Measurements from ENCODE around the gene C2orf81. TPM values are rescaled to one million over a fixed set of nuclear protein-coding genes. Genes with fewer than 3 reads are reported as not detected.

C2orf81 gene
- total and polyA plus RNA-seq, 10 of the 15 experiments (the other 5 are each of a cell fraction or from before 2014, with no cell fraction given): 0.10 to 9.8 (median 2.7) TPM

- intact Hi-C loops (cut with micrococcal nuclease; ENCODE audit: unreplicated experiment) (no loop called here), in situ Hi-C loops (cut with MboI) (no loop called here)
- ChIA-PET POLR2A (no interaction called here), SMC1A (ENCODE audit: uncharacterized antibody, unreplicated experiment) (no interaction called here), RAD21 (ENCODE audit: unreplicated experiment) (no interaction called here), CTCF (no interaction called here)
- FAIRE-seq (no peak), ATAC-seq (no peak), DNase-seq (ENCODE audit: low read depth, low spot score) (no peak)
- Histone ChIP-seq H3K4me1 (ENCODE audit: control insufficient read depth, insufficient read depth, low read length) (no peaks in the 10 kb centered on the region), H3K27me3 (replicated peaks in 1 of 2; ENCODE audit: control insufficient read depth in 2 of 2, insufficient read depth in 2 of 2, low read length in 1 of 2) (no peaks in the 10 kb centered on the region), H3K4me2 (ENCODE audit: control insufficient read depth, insufficient read depth) (no peak overlapping the region), H3K4me3 (no peak overlapping the region), H3K9ac (ENCODE audit: control insufficient read depth, insufficient read depth, low read length) (no peak overlapping the region), H3K36me3 (ENCODE audit: control insufficient read depth in 2 of 2, insufficient read depth in 2 of 2, low read length in 1 of 2) (peaks cover 19 to 24% of the 10 kb centered on the region in 2 experiments; a peak in 3 of 4 replicates), H3K79me2 (ENCODE audit: control insufficient read depth, insufficient read depth, low read length) (no peaks in the 10 kb centered on the region), H3K27ac (ENCODE audit: control insufficient read depth, insufficient read depth) (no peak overlapping the region), H4K20me1 (ENCODE audit: control insufficient read depth, insufficient read depth) (no peaks in the 10 kb centered on the region), H3K9me3 (replicated peaks; ENCODE audit: control insufficient read depth, insufficient read depth, low read length) (no peaks in the 10 kb centered on the region), H2AFZ (ENCODE audit: control insufficient read depth, low read depth, low read length) (no peak overlapping the region)
- TF ChIP-seq POU2F2 (IDR thresholded peaks at IDR 0.05; ENCODE audit: borderline replicate concordance, low read depth, low read length) (no peak), CUX1 (IDR thresholded peaks at IDR 0.05; ENCODE audit: insufficient replicate concordance, low read depth, low read length) (no peak), PML (IDR thresholded peaks at IDR 0.05; ENCODE audit: low read length) (no peak)
- WGBS (ENCODE audit: insufficient coverage, insufficient replicate concordance, low lambda C conversion rate, missing lambda C conversion rate): 92% methylated on average over 6 of the region's 6 CpGs
- BruUV-seq (replicated peaks): no TSS peak
These were observed 48.7 kb downstream of the C2orf81 start for GRCh38 chr2:74372674-74373073.
